Colonic mucosa (tissue), 4 donors: ENCODE measurements around the gene LAMC2. TPM values are rescaled to one million over a fixed set of nuclear protein-coding genes. Genes with fewer than 3 reads are reported as not detected.

Source experiments
- DNase-seq: peaks from one replicate; pipeline ENCODE4 v3.0.0-alpha.2; 2020
- H3K27ac ChIP-seq: fragments of 200-600 bp; one replicate; pipeline ENCODE4 v1.8.0; 2021
- H3K27me3 ChIP-seq: fragments of 200-600 bp; one replicate; pipeline ENCODE4 v1.8.0; 2021
- H3K36me3 ChIP-seq: fragments of 200-600 bp; one replicate; pipeline ENCODE4 v1.8.0; 2021
- H3K4me1 ChIP-seq: fragments of 200-600 bp; one replicate; pipeline ENCODE4 v1.8.0; 2021; ENCODE audit warnings: mild to moderate bottlenecking
- H3K4me3 ChIP-seq: fragments of 200-600 bp; one replicate; pipeline ENCODE4 v1.8.0; 2021
- H3K9ac ChIP-seq, 2 donors: one replicate each; pipeline ENCODE4 v1.7.0; 2013; ENCODE audit warnings: control low read depth in 2 of 2, low read depth in 2 of 2, low read length in 2 of 2
- H3K9me3 ChIP-seq: fragments of 200-600 bp; one replicate; pipeline ENCODE4 v1.8.0; 2021
- CTCF ChIP-seq: fragments of 200-600 bp; IDR thresholded peaks from one replicate; pipeline ENCODE4 v1.8.0; 2022; ENCODE audit warnings: antibody characterized with exemption, mild to moderate bottlenecking
- intact Hi-C: fragments of 100-400 bp; cut with DNase I; formaldehyde crosslinking; loops from one replicate; pipeline ENCODE4 v1.14.1; 2022
- total RNA-seq, 2 donors: library from RNA; stranded (reverse); fragmentation: NEBNext Ultra II Directional in 1 of 2; extraction: Animal tissue kit (Norgen Biotek cat#: 25700) in 1 of 2; gene quantifications; one replicate each; pipeline ENCODE4 v1.2.1, GENCODE V29; 2021
- donor health status: healthy.
- donor health status: DM: no; HTN: no; CAD: no.
- donor health status: DM: no; HTN: no; CAD: no.

The LAMC2 gene
- total RNA-seq, 2 donors from 2014 or later, result 25.3 to 27.7 TPM

DNA sequence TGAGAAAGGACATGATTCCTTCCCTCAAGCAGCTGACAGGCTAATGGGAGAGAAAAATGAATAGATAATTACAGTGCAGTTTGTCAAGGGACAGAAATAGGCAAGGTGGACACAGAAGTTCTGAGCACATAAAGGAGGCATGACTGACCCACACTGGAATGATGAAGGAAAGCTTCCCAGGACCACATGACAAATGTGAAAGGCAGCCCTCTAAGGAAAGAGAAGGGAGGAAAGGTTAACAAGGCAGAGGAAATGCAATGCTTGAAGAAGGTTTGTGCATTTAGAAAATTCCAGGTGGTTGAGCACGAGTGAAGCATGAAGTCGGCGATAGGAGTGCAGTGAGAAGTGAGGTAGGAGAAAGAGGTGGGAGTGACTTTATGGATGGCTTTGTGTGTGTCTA lies 37.4 kb downstream of the LAMC2 start:
- H3K9me3 ChIP-seq, result no peaks in the 10 kb centered on the region
- no peak for DNase-seq
- peaks cover 4% of the 10 kb centered on the region for H3K4me1 ChIP-seq
- intact Hi-C loops, result no loop called here
- H3K4me3 ChIP-seq, result no peak overlapping the region
- no peak overlapping the region for H3K27ac ChIP-seq
- H3K36me3 ChIP-seq, result no peaks in the 10 kb centered on the region
- TF ChIP-seq CTCF, result no peak
- no peak overlapping the region for H3K9ac ChIP-seq
- H3K27me3 ChIP-seq, result no peaks in the 10 kb centered on the region

- no peaks in the 10 kb centered on the region for H3K36me3 ChIP-seq
- no peaks in the 10 kb centered on the region for H3K27me3 ChIP-seq
- H3K27ac ChIP-seq, result no peak overlapping the region
- H3K4me3 ChIP-seq, result no peak overlapping the region
- H3K4me1 ChIP-seq, result no peaks in the 10 kb centered on the region
- no peak overlapping the region for H3K9ac ChIP-seq
- no peak for DNase-seq
- no peak for TF ChIP-seq CTCF
- no peaks in the 10 kb centered on the region for H3K9me3 ChIP-seq
- intact Hi-C loops, result loop anchor here (5.0 kb wide), 1 partner anchor 264 kb away; no protein-coding TSS in a partner anchor
Measured at GRCh38 chr1:183226361-183226760, 40.3 kb downstream of the LAMC2 start.

DNA sequence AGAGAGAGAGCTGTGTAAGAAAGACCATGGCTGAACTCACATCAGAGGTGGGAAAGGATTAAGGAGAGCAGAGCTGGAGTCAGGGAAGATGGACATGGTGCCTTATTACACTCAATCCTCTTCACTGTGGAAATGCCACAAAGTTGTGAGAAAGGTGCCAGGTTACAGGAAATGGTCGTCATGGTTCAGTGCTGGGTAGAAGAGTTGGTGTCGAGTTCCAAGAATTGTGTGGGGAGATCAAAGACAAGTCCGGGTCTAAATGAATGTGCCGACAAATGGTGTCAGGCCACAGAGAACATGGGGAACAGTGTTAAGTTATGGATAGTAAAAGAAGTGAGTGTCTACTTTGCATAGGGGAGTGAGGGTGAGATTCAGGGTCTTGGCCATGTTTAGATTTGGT lies 40.9 kb downstream of the LAMC2 start:
- no peak for TF ChIP-seq CTCF
- Histone ChIP-seq H3K9me3 (no peaks in the 10 kb centered on the region), H3K4me1 (no peaks in the 10 kb centered on the region), H3K27ac (no peak overlapping the region), H3K9ac (no peak overlapping the region), H3K36me3 (no peaks in the 10 kb centered on the region), H3K27me3 (no peaks in the 10 kb centered on the region), H3K4me3 (no peak overlapping the region)
- no peak for DNase-seq
- intact Hi-C loops, result loop anchor here (5.0 kb wide), 1 partner anchor 265 kb away; no protein-coding TSS in a partner anchor

GRCh38 chr1:183227422-183228346 lies 41.6 kb downstream of the LAMC2 start:
- Histone ChIP-seq H3K27me3 (no peaks in the 10 kb centered on the region), H3K4me3 (no peak overlapping the region), H3K36me3 (no peaks in the 10 kb centered on the region), H3K9ac (no peak overlapping the region), H3K9me3 (no peaks in the 10 kb centered on the region), H3K4me1 (no peaks in the 10 kb centered on the region), H3K27ac (no peak overlapping the region)
- intact Hi-C loops, result loop anchor here (5.0 kb wide), 1 partner anchor 265 kb away; no protein-coding TSS in a partner anchor
- DNase-seq, result peak; percentile 65
- peak; percentile 59 for TF ChIP-seq CTCF

- H3K9me3 ChIP-seq, result no peaks in the 10 kb centered on the region
- no peaks in the 10 kb centered on the region for H3K36me3 ChIP-seq
- intact Hi-C loops, result loop anchor here (5.0 kb wide), 1 partner anchor 266 kb away; no protein-coding TSS in a partner anchor
- no peak overlapping the region for H3K9ac ChIP-seq
- H3K4me3 ChIP-seq, result no peak overlapping the region
- H3K27me3 ChIP-seq, result no peaks in the 10 kb centered on the region
- DNase-seq, result peak; percentile 59
- no peak for TF ChIP-seq CTCF
- H3K27ac ChIP-seq, result no peak overlapping the region
- H3K4me1 ChIP-seq, result no peaks in the 10 kb centered on the region
Measured at GRCh38 chr1:183228347-183229220, 42.5 kb downstream of the LAMC2 start.
